Ovary (tissue), 9 donors: ENCODE measurements around the gene LARP4. TPM values are rescaled to one million over a fixed set of nuclear protein-coding genes. Genes with fewer than 3 reads are reported as not detected.

Source experiments
- DNase-seq, 5 donors: peaks; one replicate each; pipeline ENCODE4 v3.0.0-alpha.2; 2019 to 2020
- H3K27ac ChIP-seq, 2 donors: fragments of 200-600 bp; one replicate each; pipeline versions ENCODE4 v1.5.1 to v1.8.0; 2019 to 2022
- H3K27me3 ChIP-seq: fragments of 200-600 bp; one replicate; pipeline ENCODE4 v1.8.0; 2022
- H3K36me3 ChIP-seq: fragments of 200-600 bp; sonication (generic); one replicate; pipeline ENCODE4 v1.5.1; 2019
- H3K4me1 ChIP-seq: one replicate; pipeline ENCODE4 v1.8.1; 2013; ENCODE audit warnings: mild to moderate bottlenecking, moderate library complexity; ENCODE audit not compliant: insufficient read depth
- H3K4me3 ChIP-seq: fragments of 200-600 bp; sonication (generic); one replicate; pipeline ENCODE4 v1.5.1; 2017
- H3K9me3 ChIP-seq, 2 donors: fragments of 200-600 bp in 1 of 2; sonication (generic) in 1 of 2; one replicate each; pipeline versions ENCODE4 v1.5.1 to v1.8.1; 2013 to 2019; ENCODE audit warnings: mild to moderate bottlenecking in 1 of 2, moderate library complexity in 1 of 2
- CTCF ChIP-seq, 3 donors: fragments of 450-650 bp in 2 of 3; fragments of 200-600 bp in 1 of 3; IDR thresholded peaks; one replicate each; pipeline versions ENCODE4 v1.5.1 to v1.8.0; 2016 to 2022; ENCODE audit warnings: antibody characterized with exemption in 3 of 3, mild to moderate bottlenecking in 1 of 3
- EP300 ChIP-seq: sonication (generic); formaldehyde crosslinking; IDR thresholded peaks from one replicate; pipeline ENCODE4 v1.6.1; 2017; ENCODE audit warnings: antibody characterized with exemption
- POLR2A ChIP-seq: fragments of 450-650 bp; IDR thresholded peaks from one replicate; pipeline ENCODE4 v1.6.1; 2017; ENCODE audit warnings: antibody characterized with exemption, mild to moderate bottlenecking, moderate library complexity
- WGBS, 3 donors: extraction: QIAGEN DNeasy Blood & Tissue Kit in 1 of 3; methylation state at CpG; one replicate each; pipeline versions ENCODE4 v1.1.5 to v1.1.7; 2013 to 2017; 5-methylcytosine and 5-hydroxymethylcytosine counted together
- intact Hi-C, 4 donors: fragments of 100-400 bp; cut with DNase I; formaldehyde crosslinking; loops; one replicate each; pipeline versions ENCODE4 v1.11.0 to v1.15.1; 2022 to 2023
- polyA plus RNA-seq, 2 donors: library from polyadenylated mRNA; stranded (reverse); fragments of 200-250 nt in 1 of 2; fragments of 350-450 nt in 1 of 2; fragmentation: Illumina TruSeq in 1 of 2; extraction: RNeasy Lipid Tissue Mini Kit (QIAGEN cat#74804) in 1 of 2; gene quantifications; one replicate each; pipeline ENCODE4 v1.2.3, GENCODE V29; 2013 to 2014
- total RNA-seq, 7 donors: library from RNA; depleted of rRNA in 2 of 7; stranded (reverse); fragments of >200 nt in 2 of 7; fragmentation: NEBNext Ultra II Directional in 3 of 7; extraction: Animal tissue kit (Norgen Biotek cat#: 25700) in 3 of 7; gene quantifications; one replicate each; pipeline versions ENCODE4 v1.1.0 to v1.2.4, GENCODE V29; 2016 to 2023
- donor health status: DM: no; HTN: no; CAD: no; lungs with moderate emphysema.
- donor health status: DM: no; HTN: no; CAD: no.
- donor health status: Bipolar disorder and iron deficiency.
- donor health status: DM: yes; HTN: yes; CAD: no.
- donor health status: DM: no; HTN: no; CAD: no.
- donor health status: DM: yes; HTN: yes; CAD: no.

Gene LARP4
- total and polyA plus RNA-seq, 9 donors, result 7.8 to 66.7 (median 46.6) TPM

DNA sequence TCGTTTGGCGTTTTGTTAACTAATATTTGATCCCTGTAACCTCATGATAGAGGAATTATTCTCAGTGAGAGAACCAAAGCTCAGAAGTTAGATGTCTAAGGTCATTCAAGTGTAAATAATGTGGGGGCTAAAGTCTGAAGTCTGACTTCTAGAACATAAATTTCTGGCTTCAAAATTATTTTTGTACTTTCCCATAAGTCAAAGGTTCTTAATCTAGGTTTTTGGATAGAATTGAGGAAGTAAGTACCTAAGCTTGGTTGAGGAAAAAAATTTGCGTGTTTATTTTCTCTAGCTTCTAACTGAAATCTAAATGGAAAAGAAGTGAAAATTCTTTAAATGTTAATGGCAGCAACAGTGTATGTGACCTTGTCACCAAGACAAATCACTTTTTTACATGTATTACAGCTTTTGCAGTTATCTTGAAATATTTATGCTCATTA is 2.3 kb downstream of the LARP4 start:
- Histone ChIP-seq H3K4me3 (no peak overlapping the region), H3K36me3 (no peaks in the 10 kb centered on the region), H3K9me3 (no peaks in the 10 kb centered on the region), H3K4me1 (no peaks in the 10 kb centered on the region), H3K27ac (peak overlapping the region in 1 of 2 donors; percentile 81), H3K27me3 (no peaks in the 10 kb centered on the region)
- intact Hi-C loops, result no loop called here
- DNase-seq, result no peak
- 11 to 22% (median 17%) methylated on average over 3 of the region's 3 CpGs for WGBS, 3 donors
- TF ChIP-seq POLR2A (no peak), EP300 (no peak), CTCF (IDR thresholded peaks at IDR 0.05) (no peak)

GRCh38 chr12:50404307-50404706 is 3.6 kb downstream of the LARP4 start:
- Histone ChIP-seq H3K27me3 (no peaks in the 10 kb centered on the region), H3K36me3 (no peaks in the 10 kb centered on the region), H3K27ac (no peak overlapping the region), H3K4me1 (no peaks in the 10 kb centered on the region), H3K4me3 (no peak overlapping the region), H3K9me3 (no peaks in the 10 kb centered on the region)
- intact Hi-C loops, result no loop called here
- DNase-seq, result no peak
- TF ChIP-seq EP300, result no peak
- TF ChIP-seq POLR2A, result no peak
- no peak for TF ChIP-seq CTCF (IDR thresholded peaks at IDR 0.05)
- WGBS, 3 donors, result 96 to 99% (median 98%) methylated on average over 8 of the region's 8 CpGs

- no peak overlapping the region for H3K27ac ChIP-seq
- DNase-seq, result no peak
These were observed 10.5 kb downstream of the LARP4 start for GRCh38 chr12:50411051-50411660.

GRCh38 chr12:50415899-50416479 is 15.3 kb downstream of the LARP4 start:
- peaks cover 4% of the 10 kb centered on the region for H3K4me1 ChIP-seq
- TF ChIP-seq CTCF (IDR thresholded peaks at IDR 0.05) (no peak), EP300 (no peak), POLR2A (no peak)
- intact Hi-C loops, result no loop called here
- DNase-seq, result no peak
- no peaks in the 10 kb centered on the region for H3K27me3 ChIP-seq
- no peak overlapping the region for H3K27ac ChIP-seq
- WGBS, 3 donors, result 87 to 95% (median 93%) methylated on average over 6 of the region's 6 CpGs
- H3K36me3 ChIP-seq, result no peaks in the 10 kb centered on the region
- H3K4me3 ChIP-seq, result no peak overlapping the region
- no peaks in the 10 kb centered on the region for H3K9me3 ChIP-seq

More at GRCh38 chr12:50411051-50411660, 10.5 kb downstream of the LARP4 start:
- Histone ChIP-seq H3K9me3 (no peaks in the 10 kb centered on the region), H3K27me3 (no peaks in the 10 kb centered on the region), H3K4me1 (peaks cover 3% of the 10 kb centered on the region), H3K36me3 (no peaks in the 10 kb centered on the region), H3K4me3 (no peak overlapping the region)
- TF ChIP-seq EP300 (no peak), POLR2A (no peak), CTCF (IDR thresholded peaks at IDR 0.05) (no peak)
- intact Hi-C loops, result no loop called here
- WGBS, 3 donors, result 92 to 94% (median 93%) methylated on average over 9 of the region's 9 CpGs
